ENCODE results near the gene CCL3. TPM values are rescaled to one million over a fixed set of nuclear protein-coding genes. Genes with fewer than 3 reads are reported as not detected.

CCL3 gene
- total RNA-seq, 2 donors from 2014 or later, result 7.3 to 42.9 TPM

GRCh38 chr17:36055171-36055570, 34.8 kb downstream of the CCL3 start:
- H3K4me3 ChIP-seq, result no peak overlapping the region
- H3K27ac ChIP-seq, result no peak overlapping the region
- H3K4me1 ChIP-seq (ENCODE audit: control insufficient read depth in 1 of 2, low read depth in 2 of 2), result no peaks in the 10 kb centered on the region
- peaks cover 3% of the 10 kb centered on the region for H3K9me3 ChIP-seq
- H3K27me3 ChIP-seq (replicated peaks; ENCODE audit: insufficient read depth), result no peaks in the 10 kb centered on the region
- DNase-seq (ENCODE audit: low spot score), result no peak
- H3K36me3 ChIP-seq, result no peaks in the 10 kb centered on the region
- no peak for ATAC-seq (ENCODE audit: insufficient number of reproducible peaks, low FRiP score, low read depth)
- no peak for TF ChIP-seq CTCF (IDR thresholded peaks at IDR 0.05)

GRCh38 chr17:36049643-36050042, 40.3 kb downstream of the CCL3 start:
- H3K36me3 ChIP-seq, result no peaks in the 10 kb centered on the region
- no peak overlapping the region for H3K27ac ChIP-seq
- no peaks in the 10 kb centered on the region for H3K4me1 ChIP-seq (ENCODE audit: control insufficient read depth in 1 of 2, low read depth in 2 of 2)
- H3K9me3 ChIP-seq, result peaks cover 13% of the 10 kb centered on the region
- H3K27me3 ChIP-seq (replicated peaks; ENCODE audit: insufficient read depth), result no peaks in the 10 kb centered on the region
- H3K4me3 ChIP-seq, result no peak overlapping the region
- ATAC-seq (ENCODE audit: insufficient number of reproducible peaks, low FRiP score, low read depth) (no peak), DNase-seq (ENCODE audit: low spot score) (no peak)
- TF ChIP-seq CTCF (IDR thresholded peaks at IDR 0.05), result no peak

GRCh38 chr17:36048066-36048465, 41.9 kb downstream of the CCL3 start:
- H3K27ac ChIP-seq, result no peak overlapping the region
- no peak overlapping the region for H3K4me3 ChIP-seq
- DNase-seq (ENCODE audit: low spot score) (no peak), ATAC-seq (ENCODE audit: insufficient number of reproducible peaks, low FRiP score, low read depth) (no peak)
- no peaks in the 10 kb centered on the region for H3K4me1 ChIP-seq (ENCODE audit: control insufficient read depth in 1 of 2, low read depth in 2 of 2)
- H3K36me3 ChIP-seq, result no peaks in the 10 kb centered on the region
- no peak for TF ChIP-seq CTCF (IDR thresholded peaks at IDR 0.05)
- H3K9me3 ChIP-seq, result peaks cover 13% of the 10 kb centered on the region
- H3K27me3 ChIP-seq (replicated peaks; ENCODE audit: insufficient read depth), result no peaks in the 10 kb centered on the region

Other genes with a start within 250 kb of the CCL3 start
- gene HEATR9, start 221.3 kb downstream of the CCL3 start, total RNA-seq, result not detected
- 1 to 10 TPM; 6.2 to 7.1 TPM for gene CCL5, start 209.8 kb downstream of the CCL3 start, total RNA-seq
- not detected for gene RDM1, start 159.4 kb downstream of the CCL3 start, total RNA-seq
- gene LYZL6, start 146.4 kb downstream of the CCL3 start, total RNA-seq, result not detected
- not detected for gene CCL16, start 108.6 kb downstream of the CCL3 start, total RNA-seq
- gene CCL14, start 103.4 kb downstream of the CCL3 start, total RNA-seq, result 10 to 100 TPM; 19.5 to 33.4 TPM
- not detected for gene CCL15, start 88.6 kb downstream of the CCL3 start, total RNA-seq
- gene CCL23, start 72.2 kb downstream of the CCL3 start, total RNA-seq, result not detected
- 10 to 100 TPM in 1 of 2 donors, 1 to 10 TPM in 1; 7.7 to 22.8 TPM for gene CCL18, start 25.9 kb downstream of the CCL3 start, total RNA-seq
- 10 to 100 TPM in 1 of 2 donors, 1 to 10 TPM in 1; 5.8 to 16.5 TPM for gene CCL4, start 13.7 kb upstream of the CCL3 start, total RNA-seq
- 1 to 10 TPM in 1 of 2 donors, not detected in 1; 4.0 TPM for gene TBC1D3B, start 86.5 kb upstream of the CCL3 start, total RNA-seq
- 1 to 10 TPM in 1 of 2 donors, not detected in 1; 1.2 TPM for gene CCL3L1, start 106.6 kb upstream of the CCL3 start, total RNA-seq
- under 1 TPM in 1 of 2 donors, not detected in 1; 0.41 TPM for gene CCL4L2, start 120.9 kb upstream of the CCL3 start, total RNA-seq
- gene TBC1D3I, start 174.4 kb upstream of the CCL3 start, total RNA-seq, result under 1 TPM in 1 of 2 donors, not detected in 1; 0.63 TPM
- not detected for gene TBC1D3G, start 233.7 kb upstream of the CCL3 start, total RNA-seq

Data from thoracic aorta (tissue), 2 donors.